DND-41 (cell line): ENCODE measurements around the gene HDAC4.

ENCODE experiments used
- ATAC-seq: fragments of 200-7000 bp; cut with Tn5 transposase; 3 replicates; pipeline ENCODE4 v1.9.1; 2021; ENCODE audit warnings: low read depth; ENCODE audit not compliant: insufficient read depth
- DNase-seq: peaks from one replicate; pipeline ENCODE4 v3.0.0-alpha.2; 2020
- H2AFZ ChIP-seq: 2 replicates; pipeline ENCODE4 v1.6.0; 2012; ENCODE audit warnings: low read depth, low read length
- H3K27ac ChIP-seq: 2 replicates; pipeline ENCODE4 v1.5.1; 2012; ENCODE audit warnings: low read length, inconsistent platforms
- H3K27me3 ChIP-seq: fragments of 200-600 bp; sonication (generic); 2 replicates; pipeline ENCODE4 v1.6.0; 2012; ENCODE audit warnings: low read length, mild to moderate bottlenecking, inconsistent platforms; ENCODE audit not compliant: insufficient read depth, poor library complexity
- H3K36me3 ChIP-seq: 2 replicates; pipeline ENCODE4 v1.5.1; 2012; ENCODE audit warnings: low read length, inconsistent platforms; ENCODE audit not compliant: insufficient read depth
- H3K4me1 ChIP-seq: 2 replicates; pipeline ENCODE4 v1.5.1; 2012; ENCODE audit warnings: mild to moderate bottlenecking, low read length; ENCODE audit not compliant: insufficient read depth
- H3K4me2 ChIP-seq: 2 replicates; pipeline ENCODE4 v1.6.0; 2012; ENCODE audit warnings: mild to moderate bottlenecking, moderate library complexity, low read length, inconsistent platforms; ENCODE audit not compliant: insufficient read depth
- H3K4me3 ChIP-seq, 2 experiments: fragments of 200-600 bp in 1 of 2; shearing (Covaris generic) in 1 of 2; 2 replicates each; pipeline ENCODE4 v1.5.1; 2012 to 2016; ENCODE audit warnings: inconsistent platforms in 2 of 2, low read length in 2 of 2, mild to moderate bottlenecking in 2 of 2, low read depth in 1 of 2, moderate library complexity in 1 of 2
- H3K79me2 ChIP-seq: 2 replicates; pipeline ENCODE4 v1.6.0; 2012; ENCODE audit warnings: low read length, inconsistent platforms; ENCODE audit not compliant: insufficient read depth
- H3K9ac ChIP-seq: 2 replicates; pipeline ENCODE4 v1.6.0; 2012; ENCODE audit warnings: low read depth, mild to moderate bottlenecking, inconsistent platforms, low read length, moderate library complexity
- H3K9me3 ChIP-seq: 2 replicates; pipeline ENCODE4 v1.5.1; 2012; ENCODE audit warnings: low read length, moderate library complexity, mild to moderate bottlenecking, inconsistent platforms; ENCODE audit not compliant: insufficient read depth, severe bottlenecking
- H4K20me1 ChIP-seq: 2 replicates; pipeline ENCODE4 v1.6.0; 2012; ENCODE audit warnings: low read length; ENCODE audit not compliant: insufficient read depth
- EZH2 ChIP-seq: IDR thresholded peaks from 3 replicates; pipeline ENCODE4 v1.6.1; 2012; ENCODE audit warnings: borderline replicate concordance, low read depth, mild to moderate bottlenecking, moderate library complexity, low read length, inconsistent platforms; ENCODE audit not compliant: severe bottlenecking
- TF ChIP-seq, protein P1 (sequence below): IDR thresholded peaks from 2 replicates; pipeline ENCODE4 v1.5.1; 2012; ENCODE audit warnings: borderline replicate concordance, low read length, moderate library complexity, mild to moderate bottlenecking; ENCODE audit not compliant: poor library complexity, severe bottlenecking; ENCODE audit errors: extremely low read depth

The HDAC4 gene

DNA sequence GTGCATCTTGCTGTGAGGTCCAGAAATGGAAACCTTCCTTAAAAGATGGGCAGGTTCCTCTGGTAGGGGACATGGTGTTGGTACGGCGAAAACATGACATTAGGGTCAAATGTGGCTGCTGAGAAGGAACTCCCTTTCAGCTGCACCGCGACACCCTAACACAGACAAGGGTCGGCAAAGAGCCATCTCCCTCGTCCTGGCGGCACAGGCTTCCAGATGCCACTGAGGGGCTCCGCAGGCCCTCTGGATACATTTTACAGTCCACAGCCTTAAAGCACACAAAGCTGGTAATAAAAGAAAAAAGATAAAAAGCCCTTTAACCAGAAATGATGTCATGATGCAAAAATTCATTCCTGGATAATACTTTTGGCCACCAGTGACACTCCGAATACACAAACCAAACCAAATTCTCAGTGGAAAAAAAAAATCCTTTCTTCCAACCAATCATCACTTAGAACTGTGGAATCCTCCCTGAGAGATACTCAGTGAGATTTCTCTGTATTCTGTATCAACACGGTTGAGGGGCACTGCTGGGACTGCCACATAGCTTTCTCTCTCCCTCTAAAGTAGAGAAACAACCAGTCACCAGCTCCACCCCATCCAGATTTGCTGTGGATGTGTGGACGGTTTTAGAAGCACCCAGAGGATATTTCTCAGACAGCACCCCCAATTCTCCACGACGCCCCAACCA is 174.8 kb downstream of the HDAC4 start:
- peaks cover 100% of the 10 kb centered on the region for H4K20me1 ChIP-seq
- peaks cover 100% of the 10 kb centered on the region for H3K79me2 ChIP-seq
- H3K9me3 ChIP-seq = no peaks in the 10 kb centered on the region
- no peak for DNase-seq
- no peak overlapping the region for H3K27ac ChIP-seq
- ATAC-seq = no peak
- no peak overlapping the region for H2AFZ ChIP-seq
- peaks cover 47% of the 10 kb centered on the region for H3K4me1 ChIP-seq
- peaks cover 76% of the 10 kb centered on the region for H3K36me3 ChIP-seq
- no peak overlapping the region for H3K4me2 ChIP-seq
- H3K27me3 ChIP-seq = no peaks in the 10 kb centered on the region
- no peak overlapping the region for H3K9ac ChIP-seq
- no peak for TF ChIP-seq EZH2
- TF ChIP-seq, protein P1, sequence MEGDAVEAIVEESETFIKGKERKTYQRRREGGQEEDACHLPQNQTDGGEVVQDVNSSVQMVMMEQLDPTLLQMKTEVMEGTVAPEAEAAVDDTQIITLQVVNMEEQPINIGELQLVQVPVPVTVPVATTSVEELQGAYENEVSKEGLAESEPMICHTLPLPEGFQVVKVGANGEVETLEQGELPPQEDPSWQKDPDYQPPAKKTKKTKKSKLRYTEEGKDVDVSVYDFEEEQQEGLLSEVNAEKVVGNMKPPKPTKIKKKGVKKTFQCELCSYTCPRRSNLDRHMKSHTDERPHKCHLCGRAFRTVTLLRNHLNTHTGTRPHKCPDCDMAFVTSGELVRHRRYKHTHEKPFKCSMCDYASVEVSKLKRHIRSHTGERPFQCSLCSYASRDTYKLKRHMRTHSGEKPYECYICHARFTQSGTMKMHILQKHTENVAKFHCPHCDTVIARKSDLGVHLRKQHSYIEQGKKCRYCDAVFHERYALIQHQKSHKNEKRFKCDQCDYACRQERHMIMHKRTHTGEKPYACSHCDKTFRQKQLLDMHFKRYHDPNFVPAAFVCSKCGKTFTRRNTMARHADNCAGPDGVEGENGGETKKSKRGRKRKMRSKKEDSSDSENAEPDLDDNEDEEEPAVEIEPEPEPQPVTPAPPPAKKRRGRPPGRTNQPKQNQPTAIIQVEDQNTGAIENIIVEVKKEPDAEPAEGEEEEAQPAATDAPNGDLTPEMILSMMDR = no peak
- H3K4me3 ChIP-seq = no peak overlapping the region

DNA sequence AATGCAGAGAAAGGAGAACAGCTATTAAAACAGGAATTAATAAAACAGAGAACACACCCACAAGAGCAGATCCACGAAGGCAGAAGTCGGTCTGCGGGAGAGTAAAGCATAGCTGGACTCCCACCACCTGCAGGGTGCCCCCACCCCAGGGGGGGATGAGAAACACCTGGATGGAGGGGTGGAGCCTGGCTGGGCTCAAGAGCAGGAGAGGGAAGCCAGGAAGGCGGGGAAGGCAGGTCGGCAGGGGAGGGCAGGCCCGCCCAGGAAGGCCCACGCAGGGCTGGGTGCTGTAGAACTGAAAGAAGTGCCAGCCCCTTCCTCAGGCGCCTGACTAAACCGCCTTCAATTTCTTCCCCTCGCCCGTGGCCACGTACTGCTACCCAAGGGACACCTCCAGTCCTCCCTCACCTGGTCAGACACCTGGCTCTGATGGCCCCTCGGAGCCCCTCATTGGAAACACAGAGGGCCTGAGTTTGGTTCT is 175.4 kb downstream of the HDAC4 start:
- TF ChIP-seq EZH2 = no peak
- Histone ChIP-seq H4K20me1 (peaks cover 100% of the 10 kb centered on the region), H3K36me3 (peaks cover 73% of the 10 kb centered on the region), H3K27ac (no peak overlapping the region), H3K79me2 (peaks cover 100% of the 10 kb centered on the region), H3K9me3 (no peaks in the 10 kb centered on the region), H3K4me3 (no peak overlapping the region), H3K4me1 (peaks cover 41% of the 10 kb centered on the region), H3K4me2 (no peak overlapping the region), H2AFZ (no peak overlapping the region), H3K27me3 (no peaks in the 10 kb centered on the region), H3K9ac (no peak overlapping the region)
- DNase-seq (no peak), ATAC-seq (no peak; the same call in 2 of the 3 replicates)

DNA sequence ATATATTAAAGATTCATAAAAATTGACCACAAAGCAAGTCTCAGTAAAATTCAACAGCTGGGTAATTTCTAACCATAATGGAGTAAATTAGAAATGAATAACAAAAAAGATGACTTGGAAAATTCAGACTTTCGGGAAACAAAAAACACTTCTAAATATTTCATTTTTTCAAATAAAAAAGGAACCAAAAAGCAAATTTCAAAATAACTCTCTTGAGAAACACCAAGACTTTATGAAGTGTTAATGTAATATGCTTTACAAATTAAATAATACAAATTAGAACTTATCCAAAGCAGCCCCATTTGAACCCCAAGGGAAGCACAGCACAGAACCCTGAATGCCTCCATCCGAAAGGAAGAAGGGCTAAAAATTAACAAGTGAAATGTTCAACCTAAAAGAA is 175.9 kb downstream of the HDAC4 start:
- Histone ChIP-seq H3K27ac (no peak overlapping the region), H3K4me3 (no peak overlapping the region), H3K4me1 (peaks cover 40% of the 10 kb centered on the region), H3K4me2 (no peak overlapping the region), H2AFZ (no peak overlapping the region), H4K20me1 (peaks cover 100% of the 10 kb centered on the region), H3K9me3 (no peaks in the 10 kb centered on the region), H3K79me2 (peaks cover 100% of the 10 kb centered on the region), H3K9ac (no peak overlapping the region), H3K27me3 (no peaks in the 10 kb centered on the region), H3K36me3 (peaks cover 70% of the 10 kb centered on the region)
- DNase-seq = no peak
- TF ChIP-seq, protein P1 = no peak
- no peak for TF ChIP-seq EZH2
- no peak for ATAC-seq

DNA sequence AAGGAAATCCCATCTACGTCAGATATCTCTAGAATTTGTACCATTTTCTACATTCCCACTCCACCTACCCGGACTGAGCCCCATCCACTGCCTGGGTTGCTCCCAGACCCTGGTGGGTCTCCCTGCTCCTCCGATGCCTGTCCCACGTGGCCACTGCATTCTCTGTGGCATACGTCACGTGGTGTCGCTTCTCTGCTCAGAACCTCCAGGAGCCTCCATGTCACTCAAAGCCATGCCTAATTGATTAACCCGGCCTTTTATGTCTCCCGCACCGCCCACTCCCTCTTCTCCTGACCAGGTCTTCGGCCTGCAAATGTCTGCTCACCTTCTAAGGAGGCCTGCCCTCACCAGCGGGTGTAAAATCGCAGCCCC is 176.6 kb downstream of the HDAC4 start:
- Histone ChIP-seq H3K4me3 (no peak overlapping the region), H3K4me1 (peaks cover 40% of the 10 kb centered on the region), H2AFZ (no peak overlapping the region), H3K36me3 (peaks cover 66% of the 10 kb centered on the region), H3K27me3 (no peaks in the 10 kb centered on the region), H3K4me2 (no peak overlapping the region), H4K20me1 (peaks cover 97% of the 10 kb centered on the region), H3K79me2 (peaks cover 99% of the 10 kb centered on the region), H3K9me3 (peaks cover 4% of the 10 kb centered on the region), H3K9ac (no peak overlapping the region), H3K27ac (no peak overlapping the region)
- TF ChIP-seq EZH2 = no peak
- TF ChIP-seq, protein P1 = no peak
- ATAC-seq (no peak), DNase-seq (no peak)
